VCaP (cell line): Measurements from ENCODE around the gene MRO.

ENCODE experiments used
- H3K27ac ChIP-seq: fragments of 450-650 bp; 2 replicates; pipeline ENCODE4 v1.5.1; 2017
- CTCF ChIP-seq: fragments of 450-650 bp; conservative IDR thresholded peaks from 2 replicates; pipeline ENCODE4 v1.5.1; 2017; ENCODE audit warnings: mild to moderate bottlenecking, moderate library complexity

The MRO gene

GRCh38 chr18:50776383-50776782 lies 43.4 kb downstream of the MRO start:
- H3K27ac ChIP-seq = no peak overlapping the region
- TF ChIP-seq CTCF = no peak

GRCh38 chr18:50775726-50776125 lies 44.1 kb downstream of the MRO start:
- TF ChIP-seq CTCF = no peak
- H3K27ac ChIP-seq = no peak overlapping the region

GRCh38 chr18:50775207-50775606 lies 44.6 kb downstream of the MRO start:
- H3K27ac ChIP-seq = no peak overlapping the region
- no peak for TF ChIP-seq CTCF

- H3K27ac ChIP-seq = no peak overlapping the region
- no peak for TF ChIP-seq CTCF
Measured at GRCh38 chr18:50769463-50769862, 50.4 kb downstream of the MRO start.

- no peak for TF ChIP-seq CTCF
- no peak overlapping the region for H3K27ac ChIP-seq
Measured at GRCh38 chr18:50757358-50757757, 62.5 kb downstream of the MRO start.

- no peak overlapping the region for H3K27ac ChIP-seq
- no peak for TF ChIP-seq CTCF
Measured at GRCh38 chr18:50754297-50754696, 65.5 kb downstream of the MRO start.

- no peak overlapping the region for H3K27ac ChIP-seq
- TF ChIP-seq CTCF = no peak
Measured at GRCh38 chr18:50753311-50753710, 66.5 kb downstream of the MRO start.

- TF ChIP-seq CTCF = no peak
- no peak overlapping the region for H3K27ac ChIP-seq
Measured at GRCh38 chr18:50751947-50752346, 67.9 kb downstream of the MRO start.
